Measurements from ENCODE around the gene CDK19. TPM values are rescaled to one million over a fixed set of nuclear protein-coding genes. Genes with fewer than 3 reads are reported as not detected.

CDK19 gene
- total and polyA plus RNA-seq, 2 of the 13 experiments (the other 11 are each of a cell fraction or from before 2014, with no cell fraction given) = 13.4 to 27.0 TPM

DNA sequence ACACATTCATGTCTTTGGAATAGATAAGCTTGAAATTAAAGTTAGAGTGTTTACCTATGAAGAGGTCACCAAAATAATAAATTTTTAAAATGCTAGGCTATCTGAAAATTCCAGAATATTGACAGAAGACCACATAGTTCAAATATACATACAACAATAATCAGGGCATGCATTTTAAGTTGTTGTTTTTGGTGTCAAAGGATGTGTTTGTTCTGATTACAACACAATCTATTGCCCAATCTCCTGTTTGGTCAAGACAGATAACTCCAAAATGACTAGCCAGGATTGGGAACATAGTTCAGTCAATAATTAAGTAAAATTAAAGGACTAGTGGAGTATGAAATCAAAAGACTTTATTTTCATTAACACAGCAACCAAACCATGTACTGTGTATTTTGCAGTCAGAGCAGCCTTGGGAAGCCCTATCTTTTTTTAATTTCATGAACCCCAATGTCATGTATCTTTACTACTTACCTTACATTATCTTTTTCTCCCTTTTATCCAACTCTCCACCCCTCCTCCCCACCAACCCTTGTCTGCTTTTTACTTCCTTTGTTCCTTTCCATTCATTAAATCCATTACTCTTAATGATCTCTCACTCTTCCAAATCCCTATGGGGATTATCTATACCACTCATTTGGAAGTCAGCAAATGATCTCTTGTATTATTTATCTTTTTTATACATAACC, 111.2 kb downstream of the CDK19 start (continued):
- TF ChIP-seq HNF4A (CRISPR knock-in tag; IDR thresholded peaks at IDR 0.05) (peak; percentile 90), GFI1 (CRISPR knock-in tag; IDR thresholded peaks at IDR 0.05; ENCODE audit: borderline replicate concordance) (peak; percentile 99), TBP (CRISPR knock-in tag; IDR thresholded peaks at IDR 0.05) (no peak), ZFY (CRISPR knock-in tag; IDR thresholded peaks at IDR 0.05) (no peak), ZKSCAN8 (CRISPR knock-in tag; IDR thresholded peaks at IDR 0.05; ENCODE audit: borderline replicate concordance) (peak; percentile 67; the same call in 1 of the 2 replicates), ZBTB20 (CRISPR knock-in tag; IDR thresholded peaks at IDR 0.05; ENCODE audit: borderline replicate concordance, low read depth) (peak; percentile 84; the same call in 1 of the 2 replicates), SIN3B (IDR thresholded peaks at IDR 0.05; ENCODE audit: low read length) (no peak), CBFB (CRISPR knock-in tag; IDR thresholded peaks at IDR 0.05) (peak; percentile 53; the same call in 1 of the 2 replicates), ZSCAN30 (CRISPR knock-in tag; IDR thresholded peaks at IDR 0.05) (no peak), GATAD1 (CRISPR knock-in tag; IDR thresholded peaks at IDR 0.05) (0 out of 2 replicates have a peak, but pooled peaks have one; percentile 36), LCORL (IDR thresholded peaks at IDR 0.05) (peak; percentile 58; the same call in 1 of the 2 replicates), LCORL (CRISPR knock-in tag; IDR thresholded peaks at IDR 0.05) (peak; percentile 84), JUNB (CRISPR knock-in tag; IDR thresholded peaks at IDR 0.05; ENCODE audit: borderline replicate concordance) (peak; percentile 17; the same call in 1 of the 2 replicates), ZNF441 (CRISPR knock-in tag; IDR thresholded peaks at IDR 0.05; ENCODE audit: borderline replicate concordance) (no peak), ZC3H4 (CRISPR knock-in tag; IDR thresholded peaks at IDR 0.05; ENCODE audit: borderline replicate concordance) (no peak), KLF12 (CRISPR knock-in tag; IDR thresholded peaks at IDR 0.05; ENCODE audit: borderline replicate concordance) (no peak), KLF6 (CRISPR knock-in tag; IDR thresholded peaks at IDR 0.05) (peak; percentile 67; the same call in 1 of the 2 replicates), SMAD9 (CRISPR knock-in tag; IDR thresholded peaks at IDR 0.05) (no peak), ZNF772 (CRISPR knock-in tag; IDR thresholded peaks at IDR 0.05) (peak; percentile 55; the same call in 1 of the 2 replicates), MATR3 (CRISPR knock-in tag; IDR thresholded peaks at IDR 0.05) (no peak), EEA1 (CRISPR knock-in tag; IDR thresholded peaks at IDR 0.05; ENCODE audit: borderline replicate concordance) (no peak), NR2F1 (CRISPR knock-in tag; IDR thresholded peaks at IDR 0.05) (peak; percentile 42 to 72; a peak in 3 of 4 replicates)
- TF ChIP-seq, protein P1, sequence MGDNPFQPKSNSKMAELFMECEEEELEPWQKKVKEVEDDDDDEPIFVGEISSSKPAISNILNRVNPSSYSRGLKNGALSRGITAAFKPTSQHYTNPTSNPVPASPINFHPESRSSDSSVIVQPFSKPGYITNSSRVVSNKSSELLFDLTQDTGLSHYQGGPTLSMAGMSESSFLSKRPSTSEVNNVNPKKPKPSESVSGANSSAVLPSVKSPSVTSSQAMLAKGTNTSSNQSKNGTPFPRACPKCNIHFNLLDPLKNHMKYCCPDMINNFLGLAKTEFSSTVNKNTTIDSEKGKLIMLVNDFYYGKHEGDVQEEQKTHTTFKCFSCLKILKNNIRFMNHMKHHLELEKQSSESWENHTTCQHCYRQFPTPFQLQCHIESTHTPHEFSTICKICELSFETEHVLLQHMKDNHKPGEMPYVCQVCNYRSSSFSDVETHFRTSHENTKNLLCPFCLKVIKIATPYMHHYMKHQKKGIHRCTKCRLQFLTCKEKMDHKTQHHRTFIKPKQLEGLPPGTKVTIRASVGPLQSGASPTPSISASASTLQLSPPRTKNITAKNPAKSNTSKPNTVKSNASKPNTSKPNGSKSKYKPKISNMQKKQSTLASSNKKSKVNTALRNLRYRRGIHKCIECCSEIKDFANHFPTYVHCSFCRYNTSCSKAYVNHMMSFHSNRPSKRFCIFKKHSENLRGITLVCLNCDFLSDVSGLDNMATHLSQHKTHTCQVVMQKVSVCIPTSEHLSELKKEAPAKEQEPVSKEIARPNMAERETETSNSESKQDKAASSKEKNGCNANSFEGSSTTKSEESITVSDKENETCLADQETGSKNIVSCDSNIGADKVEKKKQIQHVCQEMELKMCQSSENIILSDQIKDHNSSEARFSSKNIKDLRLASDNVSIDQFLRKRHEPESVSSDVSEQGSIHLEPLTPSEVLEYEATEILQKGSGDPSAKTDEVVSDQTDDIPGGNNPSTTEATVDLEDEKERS (CRISPR knock-in tag; IDR thresholded peaks at IDR 0.05) = 0 out of 2 replicates have a peak, but pooled peaks have one; percentile 60
- TF ChIP-seq, protein P2, sequence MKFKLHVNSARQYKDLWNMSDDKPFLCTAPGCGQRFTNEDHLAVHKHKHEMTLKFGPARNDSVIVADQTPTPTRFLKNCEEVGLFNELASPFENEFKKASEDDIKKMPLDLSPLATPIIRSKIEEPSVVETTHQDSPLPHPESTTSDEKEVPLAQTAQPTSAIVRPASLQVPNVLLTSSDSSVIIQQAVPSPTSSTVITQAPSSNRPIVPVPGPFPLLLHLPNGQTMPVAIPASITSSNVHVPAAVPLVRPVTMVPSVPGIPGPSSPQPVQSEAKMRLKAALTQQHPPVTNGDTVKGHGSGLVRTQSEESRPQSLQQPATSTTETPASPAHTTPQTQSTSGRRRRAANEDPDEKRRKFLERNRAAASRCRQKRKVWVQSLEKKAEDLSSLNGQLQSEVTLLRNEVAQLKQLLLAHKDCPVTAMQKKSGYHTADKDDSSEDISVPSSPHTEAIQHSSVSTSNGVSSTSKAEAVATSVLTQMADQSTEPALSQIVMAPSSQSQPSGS (CRISPR knock-in tag; IDR thresholded peaks at IDR 0.05) = peak; percentile 79; the same call in 1 of the 2 replicates
- TF ChIP-seq, protein P3, sequence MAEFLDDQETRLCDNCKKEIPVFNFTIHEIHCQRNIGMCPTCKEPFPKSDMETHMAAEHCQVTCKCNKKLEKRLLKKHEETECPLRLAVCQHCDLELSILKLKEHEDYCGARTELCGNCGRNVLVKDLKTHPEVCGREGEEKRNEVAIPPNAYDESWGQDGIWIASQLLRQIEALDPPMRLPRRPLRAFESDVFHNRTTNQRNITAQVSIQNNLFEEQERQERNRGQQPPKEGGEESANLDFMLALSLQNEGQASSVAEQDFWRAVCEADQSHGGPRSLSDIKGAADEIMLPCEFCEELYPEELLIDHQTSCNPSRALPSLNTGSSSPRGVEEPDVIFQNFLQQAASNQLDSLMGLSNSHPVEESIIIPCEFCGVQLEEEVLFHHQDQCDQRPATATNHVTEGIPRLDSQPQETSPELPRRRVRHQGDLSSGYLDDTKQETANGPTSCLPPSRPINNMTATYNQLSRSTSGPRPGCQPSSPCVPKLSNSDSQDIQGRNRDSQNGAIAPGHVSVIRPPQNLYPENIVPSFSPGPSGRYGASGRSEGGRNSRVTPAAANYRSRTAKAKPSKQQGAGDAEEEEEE (CRISPR knock-in tag; IDR thresholded peaks at IDR 0.05; ENCODE audit: borderline replicate concordance) = no peak

All from HepG2 (cell line).